Pons (tissue), 1 donor: ENCODE results near the gene YIPF5.

Source experiments
- DNase-seq: peaks from one replicate; pipeline ENCODE4 v3.0.0-alpha.2; 2016; ENCODE audit warnings: low spot score

YIPF5 gene

DNA sequence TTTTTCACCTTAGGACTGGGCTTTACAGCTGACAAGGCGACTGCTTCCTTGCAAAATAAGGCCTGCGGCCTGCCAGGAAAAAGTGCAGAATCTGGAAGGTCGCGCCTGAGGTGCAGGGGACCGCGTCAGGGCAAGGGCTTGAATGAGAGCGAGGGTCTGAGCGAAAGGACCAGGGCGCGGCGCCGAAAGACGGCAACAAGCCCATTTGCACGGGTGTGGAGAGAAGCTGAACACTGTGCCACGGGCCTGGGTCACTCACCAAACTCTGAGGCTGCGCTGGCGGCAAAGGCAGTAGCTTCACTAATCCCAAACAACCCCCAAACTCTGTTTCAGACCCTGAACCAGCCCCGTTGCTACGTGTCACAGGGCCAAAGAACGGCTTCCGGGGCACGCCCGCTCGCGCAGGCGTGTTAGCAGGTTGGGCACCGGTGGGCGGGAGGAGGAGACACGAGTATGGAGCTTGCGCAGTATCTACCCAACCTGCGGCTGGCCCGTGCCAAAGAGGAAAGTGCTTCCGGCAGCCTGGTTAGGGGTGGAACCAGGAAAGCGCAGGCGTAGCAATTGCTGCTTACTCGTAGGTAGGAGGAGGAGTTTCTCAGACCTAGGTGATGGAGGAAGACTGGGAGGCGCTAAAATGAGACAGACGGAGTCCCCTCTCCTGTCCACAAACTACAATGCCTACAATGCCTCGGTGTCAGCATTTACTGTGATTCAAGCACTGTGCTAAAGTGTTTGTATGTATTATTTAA, at the start of gene YIPF5, which contains the start of gene KCTD16:
TSS of gene YIPF5 (minus strand) at position 384 of the 749 bp plus-strand sequence. CDS start 704 bp downstream, outside the sequence.
TSS of gene KCTD16 (plus strand) at position 598 of the 749 bp plus-strand sequence.
- DNase-seq, result peak; percentile 93

DNA sequence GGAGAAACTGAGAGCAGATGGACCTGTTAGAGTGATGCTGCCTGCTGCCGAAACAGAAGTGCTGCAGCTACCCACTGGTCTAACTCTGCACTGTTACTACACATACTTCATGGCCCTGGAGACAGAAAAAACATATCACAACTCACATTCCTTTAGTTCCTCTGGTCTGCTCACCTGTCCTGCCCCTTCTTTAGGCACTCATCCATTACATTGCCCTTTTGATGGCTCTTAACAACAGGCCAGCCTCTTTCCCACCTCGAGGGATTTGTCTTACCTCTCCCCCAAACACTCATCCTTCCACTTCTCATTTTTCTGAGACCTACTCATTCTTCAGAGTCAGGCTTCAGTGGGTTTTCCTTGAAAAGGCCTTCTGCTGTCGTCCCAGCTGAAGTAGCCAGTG, 49.4 kb upstream of the YIPF5 start:
- DNase-seq, result no peak

- no peak for DNase-seq
Observed at GRCh38 chr5:144210655-144211054, 40.2 kb upstream of the YIPF5 start.

DNA sequence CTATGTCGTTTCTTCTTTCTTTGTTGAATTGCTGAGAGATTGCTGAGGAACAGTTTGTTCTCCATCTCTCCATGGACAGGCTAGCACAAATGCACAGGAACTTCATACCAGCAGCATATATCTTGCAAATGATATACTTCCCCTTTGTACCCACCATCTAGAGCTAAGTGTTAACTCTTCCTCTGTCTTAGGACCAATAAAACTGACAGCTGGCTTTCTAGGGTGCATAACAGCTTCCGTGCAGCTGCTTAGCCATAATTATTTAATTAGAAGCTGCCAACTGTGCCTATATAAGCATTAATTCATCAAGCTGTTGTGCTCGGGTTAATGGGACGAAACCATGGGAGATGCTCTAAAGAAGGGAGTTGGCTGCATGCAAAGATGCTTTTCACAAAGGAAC, 38.9 kb upstream of the YIPF5 start:
- DNase-seq, result no peak

GRCh38 chr5:144207875-144208444, 37.5 kb upstream of the YIPF5 start:
- DNase-seq, result no peak

DNA sequence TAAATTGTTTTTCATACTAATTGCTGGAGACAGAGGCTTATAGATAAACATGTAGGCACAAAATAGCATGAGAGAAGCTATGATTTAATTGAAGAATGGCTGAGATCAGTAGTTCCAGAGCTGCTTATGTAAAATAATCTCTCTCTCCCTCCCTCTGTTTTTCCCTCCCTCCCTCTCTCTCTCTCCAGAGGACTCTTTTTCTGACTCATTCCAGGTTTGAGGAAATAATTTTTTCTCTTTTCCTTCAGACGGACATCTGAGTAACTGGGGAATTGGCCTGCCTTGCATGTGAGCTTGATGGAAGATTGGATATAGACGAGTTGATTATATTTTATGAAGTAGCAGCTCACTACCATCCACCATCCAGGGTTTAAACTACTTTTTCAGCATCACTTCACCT, 35.7 kb upstream of the YIPF5 start:
- no peak for DNase-seq

DNA sequence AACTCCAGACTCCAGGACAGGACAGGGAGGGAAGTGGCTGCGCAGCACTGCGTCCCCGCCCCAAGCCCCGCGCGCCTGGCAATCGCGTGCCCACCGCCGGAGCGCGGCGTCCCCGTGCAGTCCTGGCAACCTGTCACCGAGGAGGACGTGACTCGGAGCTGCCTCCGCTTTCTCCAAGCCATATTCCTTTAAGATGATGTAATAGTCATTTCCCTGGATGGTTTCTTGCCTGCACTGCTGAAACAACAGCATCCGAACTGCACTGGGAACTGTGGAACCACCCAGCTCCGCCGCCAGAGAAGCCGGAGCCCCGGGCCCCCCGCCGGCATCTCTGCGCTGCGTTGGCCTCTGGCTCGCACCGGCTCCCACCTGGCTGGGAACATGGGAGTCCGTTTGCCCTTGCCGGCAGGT, 34.7 kb upstream of the YIPF5 start:
- no peak for DNase-seq

DNA sequence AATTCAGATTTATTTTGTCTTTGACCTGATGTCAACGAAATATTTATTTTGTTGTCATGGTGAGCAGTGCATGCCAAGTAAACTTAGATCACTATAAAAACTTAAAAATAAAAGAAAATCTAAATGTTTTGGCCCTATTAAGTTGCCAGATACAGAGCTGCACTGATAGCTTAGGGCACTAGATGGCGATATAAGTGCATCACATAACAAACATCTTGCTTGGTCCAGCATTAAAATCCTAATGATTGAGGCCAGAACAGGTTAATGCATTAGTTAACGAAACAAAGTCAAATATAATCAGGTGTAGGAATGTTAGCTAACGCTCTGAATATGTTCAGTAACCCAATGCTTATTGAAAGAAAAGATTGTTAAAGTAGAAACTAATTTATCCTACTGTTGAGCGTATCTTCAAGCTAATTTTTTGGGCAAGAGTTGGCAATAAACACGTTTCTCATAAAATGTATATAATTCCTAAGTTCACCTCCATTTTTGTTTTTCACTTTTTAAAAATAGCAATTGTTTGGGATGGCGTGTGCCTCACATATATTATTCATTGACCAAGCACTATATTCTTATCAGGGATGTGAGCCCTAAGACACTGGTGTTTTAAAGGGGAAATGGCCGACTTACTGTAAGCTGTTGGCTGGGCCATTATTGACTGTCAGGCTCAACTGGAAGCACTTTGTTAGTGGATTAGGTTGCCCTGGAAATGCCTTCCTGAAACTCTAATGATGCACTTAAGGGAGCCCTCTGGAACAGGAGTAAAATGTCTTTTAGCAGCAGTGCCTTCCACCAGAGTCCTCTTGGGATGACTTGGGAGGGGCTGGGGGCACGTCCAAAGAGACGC, 33.5 kb upstream of the YIPF5 start:
- peak; percentile 82 for DNase-seq

GRCh38 chr5:144202726-144203125, 32.3 kb upstream of the YIPF5 start:
- DNase-seq, result no peak

GRCh38 chr5:144202072-144202471, 31.6 kb upstream of the YIPF5 start:
- DNase-seq, result no peak

- no peak for DNase-seq
Observed at GRCh38 chr5:144201588-144201987, 31.1 kb upstream of the YIPF5 start.

- no peak for DNase-seq
Observed at GRCh38 chr5:144198386-144198785, 27.9 kb upstream of the YIPF5 start.

DNA sequence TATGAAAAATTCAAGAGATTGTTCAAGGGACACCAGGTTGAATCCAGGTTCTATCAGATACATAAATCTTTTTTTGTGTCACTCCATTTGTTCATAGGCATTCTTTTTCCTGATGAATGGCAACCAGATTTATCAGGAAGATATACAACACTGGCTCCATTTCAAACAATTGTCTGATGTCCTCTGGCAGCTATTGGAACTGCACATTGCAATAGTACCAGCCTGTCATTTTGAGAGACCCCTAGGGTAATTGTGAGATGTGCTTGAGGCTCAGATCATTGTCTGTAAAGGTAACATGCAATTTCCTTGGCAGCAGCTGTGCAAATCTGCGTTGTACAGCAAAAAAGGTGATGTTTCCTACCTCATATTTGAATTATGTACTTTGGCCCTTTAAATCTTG, 26.2 kb upstream of the YIPF5 start:
- no peak for DNase-seq

- no peak for DNase-seq
Observed at GRCh38 chr5:144195448-144195847, 25.0 kb upstream of the YIPF5 start.

GRCh38 chr5:144194144-144194543, 23.7 kb upstream of the YIPF5 start:
- no peak for DNase-seq

GRCh38 chr5:144192661-144193060, 22.2 kb upstream of the YIPF5 start:
- DNase-seq, result no peak

- peak; percentile 70 for DNase-seq
Observed at GRCh38 chr5:144191998-144192397, 21.5 kb upstream of the YIPF5 start.

GRCh38 chr5:144191531-144191930, 21.1 kb upstream of the YIPF5 start:
- DNase-seq, result no peak

- DNase-seq, result no peak
Observed at GRCh38 chr5:144189800-144190429, 19.5 kb upstream of the YIPF5 start.

GRCh38 chr5:144187699-144188294, 17.3 kb upstream of the YIPF5 start:
- DNase-seq, result no peak

GRCh38 chr5:144183254-144183889, 12.9 kb upstream of the YIPF5 start:
- no peak for DNase-seq
